B cell (primary cell): Measurements from ENCODE around the gene WDR26. TPM values are rescaled to one million over a fixed set of nuclear protein-coding genes. Genes with fewer than 3 reads are reported as not detected.

ENCODE experiments used
- ATAC-seq: fragments of 200-7000 bp; cut with Tn5 transposase; one replicate; pipeline ENCODE4 v1.10.0; 2021; ENCODE audit warnings: low read depth, mild to moderate bottlenecking, moderate number of reproducible peaks, moderate library complexity
- CTCF ChIA-PET: fragments of 350-600 bp; sonication (Branson Sonifier 250); formaldehyde crosslinking; loops from one replicate; lab custom pipeline; 2021; ENCODE audit warnings: antibody characterized with exemption, inconsistent platforms; lab: Charles Lee
- POLR2A ChIA-PET: fragments of 350-600 bp; sonication (Branson Sonifier 250); formaldehyde crosslinking; loops from one replicate; lab custom pipeline; 2021; ENCODE audit warnings: antibody characterized with exemption; lab: Charles Lee
- DNase-seq: peaks from one replicate; pipeline ENCODE4 v3.0.0; 2013
- H2AFZ ChIP-seq: 2 replicates; pipeline ENCODE4 v1.6.1; 2012; ENCODE audit warnings: mild to moderate bottlenecking, low read depth, low read length; ENCODE audit not compliant: insufficient read depth, poor library complexity, severe bottlenecking
- H3K27ac ChIP-seq, 2 donors: 1 replicate in 1 of 2; 2 replicates in 1 of 2; pipeline ENCODE4 v1.5.1; 2012 to 2013; ENCODE audit warnings: low read length in 2 of 2, mild to moderate bottlenecking in 2 of 2, moderate library complexity in 1 of 2
- H3K27me3 ChIP-seq, 4 experiments: fragments of 200-600 bp in 1 of 4; sonication (generic) in 1 of 4; replicated peaks in 1 of 4; 1 replicate in 2 of 4; 2 replicates in 2 of 4; pipeline versions ENCODE4 v1.6.1 to v1.7.0; 2013 to 2016; ENCODE audit warnings: low read length in 3 of 4, mild to moderate bottlenecking in 2 of 4, mixed read lengths in 1 of 4, moderate library complexity in 1 of 4; ENCODE audit not compliant: insufficient read depth in 4 of 4, control insufficient read depth in 3 of 4; ENCODE audit errors: control extremely low read depth in 1 of 4
- H3K36me3 ChIP-seq, 2 experiments: replicated peaks in 1 of 2; 1 replicate in 1 of 2; 2 replicates in 1 of 2; pipeline versions ENCODE4 v1.6.1 to v1.7.1; 2013; ENCODE audit warnings: low read length in 1 of 2; ENCODE audit not compliant: insufficient read depth in 2 of 2, control insufficient read depth in 1 of 2; ENCODE audit errors: control extremely low read depth in 1 of 2, extremely low read depth in 1 of 2
- H3K4me1 ChIP-seq, 2 donors: fragments of 200-600 bp in 1 of 2; sonication (generic) in 1 of 2; 1 replicate in 1 of 2; 2 replicates in 1 of 2; pipeline versions ENCODE4 v1.5.1 to v1.6.1; 2013 to 2017; ENCODE audit warnings: low read length in 2 of 2; ENCODE audit not compliant: control insufficient read depth in 2 of 2, insufficient read depth in 2 of 2
- H3K4me2 ChIP-seq: replicated peaks from 2 replicates; pipeline ENCODE3; 2012; ENCODE audit warnings: mild to moderate bottlenecking, low read depth, low read length; ENCODE audit not compliant: poor library complexity, severe bottlenecking
- H3K4me3 ChIP-seq, 5 experiments: fragments of 200-600 bp in 1 of 5; sonication (generic) in 1 of 5; 1 replicate in 3 of 5; 2 replicates in 2 of 5; pipeline versions ENCODE4 v1.5.1 to v1.7.0; 2011 to 2016; ENCODE audit warnings: low read length in 4 of 5, mild to moderate bottlenecking in 4 of 5, low read depth in 2 of 5, control low read depth in 1 of 5, moderate library complexity in 1 of 5; ENCODE audit not compliant: insufficient read depth in 1 of 5; ENCODE audit errors: control extremely low read depth in 1 of 5, extremely low read depth in 1 of 5
- H3K79me2 ChIP-seq: fragments of 200-600 bp; sonication (generic); one replicate; pipeline ENCODE4 v1.6.0; 2016; ENCODE audit warnings: low read length; ENCODE audit not compliant: control insufficient read depth, insufficient read depth
- H3K9ac ChIP-seq: fragments of 200-600 bp; sonication (generic); 2 replicates; pipeline ENCODE4 v1.6.1; 2017; ENCODE audit warnings: mild to moderate bottlenecking, low read length, moderate library complexity
- H3K9me3 ChIP-seq, 3 donors: one replicate each; pipeline versions ENCODE4 v1.6.1 to v1.7.1; 2013; ENCODE audit warnings: low read length in 2 of 3; ENCODE audit not compliant: control insufficient read depth in 2 of 3, insufficient read depth in 1 of 3; ENCODE audit errors: control extremely low read depth in 1 of 3
- H4K20me1 ChIP-seq: 2 replicates; pipeline ENCODE4 v1.6.0; 2012; ENCODE audit warnings: mild to moderate bottlenecking, low read length; ENCODE audit not compliant: insufficient read depth, control insufficient read depth, poor library complexity, severe bottlenecking
- H3K27ac Mint-ChIP-seq: one replicate; pipeline ENCODE4 v1.8.0; 2021; ENCODE audit warnings: mixed read lengths
- H3K27me3 Mint-ChIP-seq: one replicate; pipeline ENCODE4 v1.8.0; 2021; ENCODE audit warnings: mixed read lengths
- H3K4me1 Mint-ChIP-seq: one replicate; pipeline ENCODE4 v1.8.0; 2021; ENCODE audit warnings: mixed read lengths
- H3K4me3 Mint-ChIP-seq: one replicate; pipeline ENCODE4 v1.8.0; 2021; ENCODE audit warnings: mixed read lengths
- H3K9me3 Mint-ChIP-seq: one replicate; pipeline ENCODE4 v1.8.0; 2022; ENCODE audit warnings: mixed read lengths; ENCODE audit not compliant: insufficient read depth
- CTCF ChIP-seq: fragments of 200-600 bp; IDR thresholded peaks from one replicate; pipeline ENCODE4 v1.8.0; 2022; ENCODE audit warnings: antibody characterized with exemption, mild to moderate bottlenecking
- EZH2 ChIP-seq: IDR thresholded peaks from 2 replicates; pipeline ENCODE4 v1.6.1; 2012; ENCODE audit warnings: borderline replicate concordance, low read depth, mild to moderate bottlenecking, moderate library complexity, low read length; ENCODE audit not compliant: insufficient read depth, poor library complexity, severe bottlenecking
- WGBS: methylation state at CpG from one replicate; pipeline ENCODE4 v1.1.5; 2013; ENCODE audit warnings: missing lambda C conversion rate; ENCODE audit not compliant: insufficient coverage; 5-methylcytosine and 5-hydroxymethylcytosine counted together
- intact Hi-C: fragments of 100-400 bp; cut with micrococcal nuclease; formaldehyde crosslinking; loops from one replicate; pipeline ENCODE4 v1.10.0; 2022
- polyA plus RNA-seq: library from polyadenylated mRNA; depleted of rRNA; stranded (reverse); fragments of >200 nt; gene quantifications from 2 replicates; pipeline ENCODE4 v1.2.3, GENCODE V29; 2012
- total RNA-seq, 2 donors: library from RNA; stranded (reverse); fragments of 120-200 nt in 1 of 2; gene quantifications; 1 replicate in 1 of 2; 2 replicates in 1 of 2; pipeline versions ENCODE4 v1.2.3 to v1.2.4, GENCODE V29; 2013 to 2022

WDR26 gene
- total and polyA plus RNA-seq, 2 donors (not counting 1 experiment from before 2014, with no cell fraction given): 35.7 to 108 TPM

- Histone ChIP-seq H4K20me1 (no peaks in the 10 kb centered on the region), H3K4me3 (no peak overlapping the region), H3K36me3 (peaks cover 0 to 3% of the 10 kb centered on the region in 2 experiments), H3K27me3 (no peaks in the 10 kb centered on the region), H3K9me3 (peaks cover 0 to 3% (median 0%) of the 10 kb centered on the region in 3 donors), H3K4me2 (no peak overlapping the region), H2AFZ (no peak overlapping the region), H3K27ac (no peak overlapping the region), H3K4me1 (peaks cover 3 to 9% of the 10 kb centered on the region in 2 donors), H3K9ac (no peak overlapping the region), H3K79me2 (peaks cover 5% of the 10 kb centered on the region)
- 100% methylated on average over 1 of the region's 1 CpG for WGBS
- intact Hi-C loops: loop anchor here (1.0 to 5.0 kb wide), 3 partner anchors 23 to 760 kb away; partner anchors contain the start of gene WDR26
- no peaks in the 10 kb centered on the region for H3K9me3 Mint-ChIP-seq
- peaks cover 14% of the 10 kb centered on the region for H3K4me1 Mint-ChIP-seq
- TF ChIP-seq EZH2 (no peak), CTCF (peak; percentile 39)
- ChIA-PET POLR2A (interaction anchor here (0.6 kb wide), 1 partner anchor 126 kb away, joined by 3 read pairs; no protein-coding TSS in a partner anchor), CTCF (interaction anchor here (0.7 to 4.5 kb wide), 19 partner anchors 9 to 967 kb away, joined by 3 to 43 read pairs (median 5); partner anchors contain the start of gene WDR26)
- no peak for ATAC-seq
- H3K27ac Mint-ChIP-seq: no peak overlapping the region
- no peak for DNase-seq
- no peaks in the 10 kb centered on the region for H3K27me3 Mint-ChIP-seq
- H3K4me3 Mint-ChIP-seq: no peak overlapping the region
Measured at GRCh38 chr1:224457782-224458144, 23.2 kb upstream of the WDR26 start.

GRCh38 chr1:224456637-224456953 is 22.0 kb upstream of the WDR26 start:
- H3K9ac ChIP-seq: no peak overlapping the region
- no peak overlapping the region for H3K4me3 ChIP-seq
- H3K4me1 ChIP-seq: peaks cover 3 to 9% of the 10 kb centered on the region in 2 donors
- H3K27ac ChIP-seq: no peak overlapping the region
- H3K27ac Mint-ChIP-seq: no peak overlapping the region
- peaks cover 5% of the 10 kb centered on the region for H3K79me2 ChIP-seq
- 97% methylated on average over 7 of the region's 7 CpGs for WGBS
- peaks cover 14% of the 10 kb centered on the region for H3K4me1 Mint-ChIP-seq
- no peaks in the 10 kb centered on the region for H4K20me1 ChIP-seq
- POLR2A ChIA-PET: no interaction called here
- CTCF ChIA-PET: interaction anchor here (0.6 to 4.5 kb wide), 15 partner anchors 9 to 1877 kb away, joined by 3 to 43 read pairs (median 7); partner anchors contain the start of gene WDR26
- peaks cover 0 to 3% of the 10 kb centered on the region in 2 experiments for H3K36me3 ChIP-seq
- H3K4me2 ChIP-seq: no peak overlapping the region
- peak; percentile 7 for DNase-seq
- no peak overlapping the region for H3K4me3 Mint-ChIP-seq
- no peak for TF ChIP-seq EZH2
- TF ChIP-seq CTCF: no peak
- no peaks in the 10 kb centered on the region for H3K27me3 Mint-ChIP-seq
- H3K9me3 Mint-ChIP-seq: no peaks in the 10 kb centered on the region
- ATAC-seq: no peak
- no peak overlapping the region for H2AFZ ChIP-seq
- H3K9me3 ChIP-seq: no peaks in the 10 kb centered on the region
- intact Hi-C loops: loop anchor here (5.0 kb wide), 1 partner anchor 759 kb away; no protein-coding TSS in a partner anchor
- H3K27me3 ChIP-seq: no peaks in the 10 kb centered on the region
